Kidney (tissue), 14 donors: Measurements from ENCODE around the gene ATP2B3. TPM values are rescaled to one million over a fixed set of nuclear protein-coding genes. Genes with fewer than 3 reads are reported as not detected.

Experiments used
- DNase-seq, 5 donors: peaks; one replicate each; pipeline ENCODE4 v3.0.0-alpha.2; 2013 to 2020
- FAIRE-seq: peaks from 2 replicates; lab custom pipeline; 2012; peaks lifted over from hg19 to GRCh38; lab: Jason Lieb, UNC
- H3K27ac ChIP-seq, 2 donors: one replicate each; pipeline ENCODE4 v1.7.0; 2013; ENCODE audit warnings: low read depth in 2 of 2, low read length in 2 of 2, inconsistent platforms in 1 of 2
- H3K27me3 ChIP-seq: one replicate; pipeline ENCODE4 v1.7.1; 2013; ENCODE audit warnings: low read length, inconsistent platforms; ENCODE audit not compliant: control insufficient read depth, insufficient read depth
- H3K36me3 ChIP-seq, 3 donors: one replicate each; pipeline versions ENCODE4 v1.7.0 to v1.7.1; 2013; ENCODE audit warnings: low read length in 3 of 3, control low read depth in 1 of 3, inconsistent platforms in 1 of 3; ENCODE audit not compliant: insufficient read depth in 3 of 3, control insufficient read depth in 2 of 3
- H3K4me1 ChIP-seq, 3 donors: one replicate each; pipeline versions ENCODE4 v1.7.0 to v1.7.1; 2013; ENCODE audit warnings: low read length in 3 of 3, inconsistent platforms in 1 of 3, low read depth in 1 of 3; ENCODE audit not compliant: control insufficient read depth in 2 of 3, insufficient read depth in 2 of 3
- H3K4me3 ChIP-seq, 3 donors: one replicate each; pipeline versions ENCODE4 v1.7.0 to v1.8.1; 2013; ENCODE audit warnings: low read length in 3 of 3, control low read depth in 1 of 3, inconsistent platforms in 1 of 3
- H3K9ac ChIP-seq, 3 donors: one replicate each; pipeline versions ENCODE4 v1.7.0 to v1.7.1; 2013; ENCODE audit warnings: low read length in 3 of 3, control low read depth in 1 of 3, inconsistent platforms in 1 of 3
- H3K9me3 ChIP-seq, 3 donors: one replicate each; pipeline versions ENCODE4 v1.7.0 to v1.7.1; 2013; ENCODE audit warnings: low read length in 3 of 3, control low read depth in 1 of 3, inconsistent platforms in 1 of 3; ENCODE audit not compliant: control insufficient read depth in 2 of 3, insufficient read depth in 1 of 3
- intact Hi-C: fragments of 100-400 bp; cut with DNase I; formaldehyde crosslinking; loops from one replicate; pipeline ENCODE4 v1.11.1; 2022
- polyA plus RNA-seq: library from polyadenylated mRNA; stranded (reverse); fragments of 350-450 nt; fragmentation: Illumina TruSeq; extraction: RNeasy Lipid Tissue Mini Kit (QIAGEN cat#74804); gene quantifications from one replicate; pipeline ENCODE4 v1.2.3, GENCODE V29; 2014; ENCODE audit warnings: low read depth, low replicate concordance; ENCODE audit not compliant: insufficient read depth
- total RNA-seq: library from RNA; stranded (reverse); fragmentation: NEBNext Ultra II Directional; extraction: Animal tissue kit (Norgen Biotek cat#: 25700); gene quantifications from one replicate; pipeline ENCODE4 v1.2.1, GENCODE V29; 2021
- TF ChIP-seq, protein P1 (sequence below): IDR thresholded peaks from 3 replicates; pipeline ENCODE4 v1.5.1; 2012; ENCODE audit warnings: mild to moderate bottlenecking, moderate library complexity, borderline replicate concordance; ENCODE audit not compliant: insufficient read depth; ENCODE audit errors: extremely low read depth
- donor health status: control.
- donor health status: control.
- donor health status: control.
- donor health status: control.
- donor health status: control.
- donor health status: DM: yes; HTN: yes; CAD: no.
- donor health status: Normal renal cell carcinoma (clear cell type).

ATP2B3 gene
- total and polyA plus RNA-seq, 2 donors from 2014 or later, result 0.37 TPM; not detected in 1

DNA sequence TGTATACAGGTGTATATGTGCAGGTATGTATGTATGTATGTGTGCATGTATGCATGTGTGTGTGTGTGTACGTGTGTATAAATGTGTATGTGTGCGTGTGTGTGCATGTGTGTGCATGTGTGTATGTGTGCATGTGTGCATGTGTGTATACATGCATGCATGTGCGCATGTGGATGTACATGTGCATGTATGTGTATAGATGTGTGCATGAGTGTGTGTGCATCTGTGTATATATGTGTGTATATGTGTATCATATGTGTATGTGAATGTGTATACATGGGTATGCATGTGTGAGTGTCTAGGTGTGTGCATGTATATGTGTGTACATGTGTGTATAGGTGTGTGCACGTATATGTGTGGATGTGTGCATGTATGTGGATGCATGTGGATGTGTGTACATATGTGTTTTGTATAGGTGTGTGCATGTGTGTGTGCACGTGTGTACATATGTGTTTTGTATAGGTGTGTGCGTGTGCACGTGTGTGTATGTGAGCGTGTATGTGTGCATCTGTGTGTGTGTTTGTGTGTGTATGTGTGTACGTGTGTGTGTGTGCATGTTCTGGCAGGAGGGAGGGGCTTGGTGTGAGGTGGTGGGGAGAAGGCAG lies 16.7 kb upstream of the ATP2B3 start:
- intact Hi-C loops, result no loop called here
- no peak for DNase-seq

DNA sequence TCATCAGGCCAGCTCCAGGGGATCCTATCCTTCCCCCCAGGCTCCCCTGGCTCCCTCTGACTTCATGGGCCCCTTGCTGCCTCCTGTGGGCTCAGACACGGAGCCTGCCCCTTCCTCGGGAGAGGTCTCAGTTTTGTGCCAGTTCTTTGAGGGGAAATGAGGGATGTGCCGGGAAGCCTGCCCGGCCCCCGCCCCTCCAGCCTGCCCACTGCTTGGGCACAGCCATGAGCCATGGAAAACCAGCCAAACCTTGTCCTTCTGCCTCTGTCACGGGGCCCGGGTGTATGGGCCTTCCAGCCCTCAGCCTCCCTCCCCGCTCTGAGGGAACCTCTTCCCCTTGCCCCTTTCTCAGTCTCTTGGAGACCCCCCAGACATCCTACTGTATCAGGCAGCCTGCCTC lies 15.9 kb upstream of the ATP2B3 start:
- DNase-seq (no peak), FAIRE-seq (no peak)
- intact Hi-C loops, result no loop called here
- Histone ChIP-seq H3K9ac (no peak overlapping the region), H3K4me1 (peaks cover 0 to 4% (median 0%) of the 10 kb centered on the region in 3 donors), H3K27me3 (no peaks in the 10 kb centered on the region), H3K4me3 (no peak overlapping the region), H3K9me3 (no peaks in the 10 kb centered on the region), H3K27ac (no peak overlapping the region), H3K36me3 (peaks cover 0 to 3% (median 0%) of the 10 kb centered on the region in 3 donors)
- TF ChIP-seq, protein P1, sequence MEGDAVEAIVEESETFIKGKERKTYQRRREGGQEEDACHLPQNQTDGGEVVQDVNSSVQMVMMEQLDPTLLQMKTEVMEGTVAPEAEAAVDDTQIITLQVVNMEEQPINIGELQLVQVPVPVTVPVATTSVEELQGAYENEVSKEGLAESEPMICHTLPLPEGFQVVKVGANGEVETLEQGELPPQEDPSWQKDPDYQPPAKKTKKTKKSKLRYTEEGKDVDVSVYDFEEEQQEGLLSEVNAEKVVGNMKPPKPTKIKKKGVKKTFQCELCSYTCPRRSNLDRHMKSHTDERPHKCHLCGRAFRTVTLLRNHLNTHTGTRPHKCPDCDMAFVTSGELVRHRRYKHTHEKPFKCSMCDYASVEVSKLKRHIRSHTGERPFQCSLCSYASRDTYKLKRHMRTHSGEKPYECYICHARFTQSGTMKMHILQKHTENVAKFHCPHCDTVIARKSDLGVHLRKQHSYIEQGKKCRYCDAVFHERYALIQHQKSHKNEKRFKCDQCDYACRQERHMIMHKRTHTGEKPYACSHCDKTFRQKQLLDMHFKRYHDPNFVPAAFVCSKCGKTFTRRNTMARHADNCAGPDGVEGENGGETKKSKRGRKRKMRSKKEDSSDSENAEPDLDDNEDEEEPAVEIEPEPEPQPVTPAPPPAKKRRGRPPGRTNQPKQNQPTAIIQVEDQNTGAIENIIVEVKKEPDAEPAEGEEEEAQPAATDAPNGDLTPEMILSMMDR, result no peak

More for the DNA sequence above, 16.7 kb upstream of the ATP2B3 start:
- no peak overlapping the region for H3K9ac ChIP-seq
- H3K9me3 ChIP-seq, result no peaks in the 10 kb centered on the region
- H3K4me3 ChIP-seq, result peak overlapping the region in 1 of 3 donors; percentile 46
- H3K27ac ChIP-seq, result no peak overlapping the region
- H3K27me3 ChIP-seq, result no peaks in the 10 kb centered on the region
- TF ChIP-seq, protein P1, result no peak
- peaks cover 0 to 4% (median 0%) of the 10 kb centered on the region in 3 donors for H3K4me1 ChIP-seq
- FAIRE-seq, result no peak
- peaks cover 0 to 3% (median 0%) of the 10 kb centered on the region in 3 donors for H3K36me3 ChIP-seq

DNA sequence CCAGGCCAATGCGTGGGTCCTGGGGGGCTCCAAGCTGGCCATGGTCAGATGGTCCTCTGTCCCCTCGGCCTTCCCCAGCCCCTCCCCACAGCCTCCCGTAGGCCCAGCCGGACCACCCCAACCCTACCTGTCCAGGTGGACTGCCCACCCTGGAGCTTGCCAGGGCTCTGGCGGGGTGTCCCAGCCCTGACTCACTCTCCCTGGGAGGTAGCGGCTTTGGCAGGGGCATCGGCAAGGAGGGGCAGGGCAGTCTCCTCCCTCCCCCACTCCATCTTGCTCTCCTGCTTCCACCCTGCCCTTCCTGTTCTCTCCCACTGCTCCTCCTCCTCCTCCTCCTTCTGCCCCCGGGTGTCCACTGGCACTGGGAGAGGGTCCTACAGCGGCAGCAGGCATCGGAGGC lies 15.3 kb upstream of the ATP2B3 start:
- TF ChIP-seq, protein P1, result no peak

More for the DNA sequence above, 15.3 kb upstream of the ATP2B3 start:
- no peak overlapping the region for H3K4me3 ChIP-seq
- H3K4me1 ChIP-seq, result peaks cover 0 to 4% (median 0%) of the 10 kb centered on the region in 3 donors
- peaks cover 0 to 3% (median 0%) of the 10 kb centered on the region in 3 donors for H3K36me3 ChIP-seq
- intact Hi-C loops, result no loop called here
- H3K27ac ChIP-seq, result no peak overlapping the region
- FAIRE-seq, result no peak
- H3K27me3 ChIP-seq, result no peaks in the 10 kb centered on the region
- H3K9me3 ChIP-seq, result no peaks in the 10 kb centered on the region
- H3K9ac ChIP-seq, result no peak overlapping the region
- DNase-seq, result no peak
